GM13977 (cell line): ENCODE measurements around the gene CST2.
"Not testable (repeated sequence)": the region's sequence is repeated elsewhere in the genome, so short reads cannot be mapped to it uniquely, and the experiment has no call there.

Experiments used
- DNase-seq: peaks from one replicate; pipeline ENCODE4 v3.0.0; 2012; ENCODE audit warnings: low spot score
- in situ Hi-C: fragments of 300-500 bp; cut with MboI; formaldehyde crosslinking; loops from one replicate; pipeline ENCODE4 v1.12.0; 2022; ENCODE audit warnings: low sequenced_read_pairs, low pct_unique_long_range_greater_than_20kb, mixed read lengths, inconsistent platforms; ENCODE audit not compliant: unreplicated experiment
- TF ChIP-seq, protein P1 (sequence below): IDR thresholded peaks from 2 replicates; pipeline ENCODE4 v1.5.1; 2012; ENCODE audit warnings: mild to moderate bottlenecking, control low read depth; ENCODE audit not compliant: insufficient read depth; ENCODE audit errors: extremely low read depth, missing control alignments

The CST2 gene

DNA sequence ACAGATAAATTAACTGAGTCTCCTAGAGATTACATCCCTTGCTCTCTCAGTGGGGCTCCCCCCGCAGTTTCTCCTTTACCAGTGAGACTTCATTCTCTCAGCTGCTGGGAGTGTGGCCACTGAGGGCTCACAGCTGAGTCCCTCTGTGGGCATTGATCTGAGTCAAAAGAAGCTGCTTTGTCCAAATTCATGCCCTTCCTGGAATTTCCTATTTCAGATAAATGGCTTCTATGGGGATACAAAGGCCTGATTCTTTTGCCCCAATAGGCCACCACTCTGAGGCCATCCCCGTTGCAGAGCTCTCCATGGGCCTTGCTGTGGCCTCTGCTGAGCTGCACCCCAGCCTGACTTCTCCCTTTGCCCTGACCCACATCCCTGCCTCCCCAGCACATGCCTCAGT is 43.0 kb upstream of the CST2 start:
- no peak for DNase-seq

DNA sequence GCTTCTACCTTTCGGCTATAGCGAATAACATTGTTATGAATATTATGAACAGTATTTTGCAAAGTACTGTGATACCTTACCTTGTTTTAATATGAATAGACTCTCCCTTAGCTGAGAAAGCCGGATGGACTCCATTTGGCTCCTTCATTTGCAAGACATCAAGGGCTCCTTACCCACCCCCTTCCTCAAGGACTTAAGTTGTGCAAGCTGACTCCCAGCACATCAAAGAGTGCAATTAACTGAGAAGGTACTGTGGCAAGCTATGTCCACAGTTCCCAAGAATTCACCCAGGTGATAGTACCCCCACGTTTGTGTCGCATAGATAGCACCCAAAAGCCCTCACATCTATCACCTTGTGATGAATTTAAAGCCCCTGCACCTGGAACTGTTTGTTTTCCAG is 41.8 kb upstream of the CST2 start:
- in situ Hi-C loops, result no loop called here
- TF ChIP-seq, protein P1, sequence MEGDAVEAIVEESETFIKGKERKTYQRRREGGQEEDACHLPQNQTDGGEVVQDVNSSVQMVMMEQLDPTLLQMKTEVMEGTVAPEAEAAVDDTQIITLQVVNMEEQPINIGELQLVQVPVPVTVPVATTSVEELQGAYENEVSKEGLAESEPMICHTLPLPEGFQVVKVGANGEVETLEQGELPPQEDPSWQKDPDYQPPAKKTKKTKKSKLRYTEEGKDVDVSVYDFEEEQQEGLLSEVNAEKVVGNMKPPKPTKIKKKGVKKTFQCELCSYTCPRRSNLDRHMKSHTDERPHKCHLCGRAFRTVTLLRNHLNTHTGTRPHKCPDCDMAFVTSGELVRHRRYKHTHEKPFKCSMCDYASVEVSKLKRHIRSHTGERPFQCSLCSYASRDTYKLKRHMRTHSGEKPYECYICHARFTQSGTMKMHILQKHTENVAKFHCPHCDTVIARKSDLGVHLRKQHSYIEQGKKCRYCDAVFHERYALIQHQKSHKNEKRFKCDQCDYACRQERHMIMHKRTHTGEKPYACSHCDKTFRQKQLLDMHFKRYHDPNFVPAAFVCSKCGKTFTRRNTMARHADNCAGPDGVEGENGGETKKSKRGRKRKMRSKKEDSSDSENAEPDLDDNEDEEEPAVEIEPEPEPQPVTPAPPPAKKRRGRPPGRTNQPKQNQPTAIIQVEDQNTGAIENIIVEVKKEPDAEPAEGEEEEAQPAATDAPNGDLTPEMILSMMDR, result no peak
- DNase-seq, result no peak

More for the DNA sequence above, 43.0 kb upstream of the CST2 start:
- TF ChIP-seq, protein P1, result no peak
- in situ Hi-C loops, result no loop called here

DNA sequence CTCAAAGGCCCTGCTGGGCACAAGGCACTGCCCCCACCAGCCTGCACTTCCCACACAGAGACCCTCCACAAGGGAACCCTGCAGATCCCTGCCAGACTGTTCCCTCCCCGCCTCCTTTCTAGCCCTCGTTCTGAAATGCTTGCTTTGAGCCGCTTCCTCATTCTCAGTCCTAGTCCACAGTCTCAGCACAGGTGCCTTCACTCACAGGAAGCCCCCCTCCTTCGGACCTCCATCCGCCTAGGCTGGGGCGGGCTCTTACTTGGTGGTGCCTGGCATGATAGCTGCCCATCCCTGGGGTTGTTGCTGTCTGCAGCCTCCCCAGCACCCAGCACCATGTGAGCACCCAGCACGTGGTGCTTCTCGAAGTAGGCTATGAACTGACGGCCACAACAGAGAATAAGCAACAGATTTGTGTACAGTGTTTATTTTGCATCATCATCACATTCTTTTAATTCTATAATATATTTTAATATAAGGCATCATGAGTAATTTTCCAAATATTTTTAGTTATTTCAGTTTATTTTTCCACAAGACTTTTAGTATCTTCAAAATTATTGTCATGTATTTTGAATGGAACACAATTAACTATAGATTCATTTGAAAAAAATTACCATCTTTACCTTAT is 40.7 kb upstream of the CST2 start:
- no peak for DNase-seq
- TF ChIP-seq, protein P1, result no peak
- in situ Hi-C loops, result no loop called here

DNA sequence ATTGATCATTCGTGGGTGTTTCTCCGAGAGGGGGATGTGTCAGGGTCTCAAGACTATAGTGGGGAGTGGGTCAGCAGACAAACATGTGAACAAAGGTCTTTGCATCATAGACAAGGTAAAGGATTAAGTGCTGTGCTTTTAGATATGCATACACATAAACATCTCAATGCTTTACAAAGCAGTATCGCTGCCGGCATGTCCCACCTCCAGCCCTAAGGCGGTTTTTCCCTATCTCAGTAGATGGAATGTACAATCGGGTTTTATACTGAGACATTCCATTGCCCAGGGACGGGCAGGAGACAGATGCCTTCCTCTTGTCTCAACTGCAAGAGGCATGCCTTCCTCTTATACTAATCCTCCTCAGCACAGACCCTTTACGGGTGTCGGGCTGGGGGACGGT is 34.2 kb upstream of the CST2 start:
- in situ Hi-C loops, DNase-seq: not testable (repeated sequence)

DNA sequence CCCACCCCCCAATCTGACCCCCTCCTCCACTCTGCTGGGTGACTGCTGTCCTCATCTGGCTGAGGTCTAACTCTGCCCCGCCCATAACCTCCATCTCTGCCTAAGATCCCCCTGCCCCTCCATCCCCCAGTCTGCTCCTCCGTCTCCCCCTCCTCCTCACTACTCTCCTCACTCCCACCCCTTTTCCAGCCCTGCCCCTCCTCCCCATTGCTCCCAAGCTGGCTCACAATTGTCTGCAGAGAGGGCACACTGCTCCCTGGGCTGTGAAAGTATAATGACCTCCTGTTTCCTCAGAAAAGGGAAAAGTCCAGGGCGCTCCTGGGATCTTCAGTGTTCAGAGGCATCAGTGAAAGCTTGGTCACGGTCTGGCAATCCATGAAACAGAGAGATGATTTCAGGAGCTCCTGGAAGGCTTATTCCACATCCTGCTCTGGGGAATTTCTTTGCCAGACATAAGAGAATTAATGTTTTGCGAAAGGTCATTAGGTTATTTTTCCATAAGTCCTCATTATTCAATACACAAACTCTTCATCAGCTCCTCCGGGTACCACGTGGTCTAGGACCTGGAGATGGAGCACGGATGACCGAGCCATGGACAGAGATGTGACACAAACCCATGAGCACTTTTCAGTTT is 31.6 kb upstream of the CST2 start:
- in situ Hi-C loops, result no loop called here
- TF ChIP-seq, protein P1, result no peak

DNA sequence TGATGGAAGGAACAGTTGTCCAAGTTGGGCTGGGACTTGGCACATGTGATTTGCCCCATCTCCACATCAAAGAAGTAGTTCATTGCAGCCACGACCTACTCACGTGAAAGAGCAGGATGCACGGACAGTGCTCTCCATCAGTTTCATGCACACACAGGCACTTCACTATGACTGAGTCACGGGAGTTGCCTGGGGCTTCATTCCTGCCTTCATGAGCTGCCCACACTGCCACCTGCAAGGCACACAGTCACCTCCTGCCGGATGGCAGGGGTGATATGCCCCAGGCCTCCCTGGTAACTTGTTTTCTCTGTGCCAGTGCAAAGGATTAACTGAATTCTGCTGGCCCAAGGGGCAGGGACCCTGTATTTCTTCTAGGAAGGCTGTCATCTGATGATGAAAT is 30.2 kb upstream of the CST2 start:
- TF ChIP-seq, protein P1, result no peak
- in situ Hi-C loops, result no loop called here
- no peak for DNase-seq

More for the DNA sequence above, 31.6 kb upstream of the CST2 start:
- DNase-seq, result no peak

DNA sequence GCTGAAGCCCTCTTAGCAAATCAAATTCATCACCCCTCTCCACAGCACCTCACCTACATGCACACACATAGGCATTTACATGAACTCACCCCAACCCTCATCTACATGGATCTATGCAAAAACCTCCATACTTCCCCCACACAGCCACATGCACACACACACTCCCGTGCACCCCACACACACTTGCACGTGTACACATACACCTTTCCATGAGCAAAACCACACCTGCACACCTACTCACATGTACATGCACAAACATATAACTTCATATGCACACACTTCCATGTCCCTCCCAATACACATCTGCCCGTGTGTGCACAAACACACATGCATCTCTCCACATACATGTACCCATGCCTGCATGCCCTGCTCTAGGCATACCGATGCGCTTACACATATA is 29.7 kb upstream of the CST2 start:
- in situ Hi-C loops, result no loop called here
- no peak for DNase-seq
- TF ChIP-seq, protein P1, result no peak
